Measurements from ENCODE around the gene PRDM15.

The PRDM15 gene

DNA sequence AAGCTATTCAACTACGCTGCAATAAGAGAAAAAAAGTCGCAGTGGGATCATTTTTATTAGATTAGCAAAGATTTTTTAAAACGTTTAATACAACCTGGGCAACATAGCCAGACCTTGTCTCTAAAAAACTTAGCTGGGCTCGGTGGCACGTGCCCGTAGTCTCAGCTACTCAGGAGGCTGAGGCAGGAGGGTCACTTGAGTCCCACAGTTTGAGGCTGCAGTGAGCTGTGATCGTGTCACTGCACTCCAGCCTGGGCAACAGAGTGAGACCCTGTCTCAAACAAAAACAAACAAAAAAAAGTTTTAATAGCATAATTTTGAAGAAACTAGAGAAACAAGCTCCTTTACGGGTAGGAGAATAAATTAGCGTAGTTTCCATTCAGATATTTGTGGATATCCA lies 1.0 kb upstream of the PRDM15 start:
- Mint-ChIP-seq H3K4me1 (peaks cover 17% of the 10 kb centered on the region), H3K4me3 (peak overlapping the region; percentile 92 to 98 (median 92)), H3K36me3 (ENCODE audit: low read depth) (no peaks in the 10 kb centered on the region), H3K27ac (peak overlapping the region; percentile 95 to 99 (median 96)), H3K9me3 (no peaks in the 10 kb centered on the region), H3K27me3 (ENCODE audit: low read depth) (no peaks in the 10 kb centered on the region)
- TF ChIP-seq, protein P1, sequence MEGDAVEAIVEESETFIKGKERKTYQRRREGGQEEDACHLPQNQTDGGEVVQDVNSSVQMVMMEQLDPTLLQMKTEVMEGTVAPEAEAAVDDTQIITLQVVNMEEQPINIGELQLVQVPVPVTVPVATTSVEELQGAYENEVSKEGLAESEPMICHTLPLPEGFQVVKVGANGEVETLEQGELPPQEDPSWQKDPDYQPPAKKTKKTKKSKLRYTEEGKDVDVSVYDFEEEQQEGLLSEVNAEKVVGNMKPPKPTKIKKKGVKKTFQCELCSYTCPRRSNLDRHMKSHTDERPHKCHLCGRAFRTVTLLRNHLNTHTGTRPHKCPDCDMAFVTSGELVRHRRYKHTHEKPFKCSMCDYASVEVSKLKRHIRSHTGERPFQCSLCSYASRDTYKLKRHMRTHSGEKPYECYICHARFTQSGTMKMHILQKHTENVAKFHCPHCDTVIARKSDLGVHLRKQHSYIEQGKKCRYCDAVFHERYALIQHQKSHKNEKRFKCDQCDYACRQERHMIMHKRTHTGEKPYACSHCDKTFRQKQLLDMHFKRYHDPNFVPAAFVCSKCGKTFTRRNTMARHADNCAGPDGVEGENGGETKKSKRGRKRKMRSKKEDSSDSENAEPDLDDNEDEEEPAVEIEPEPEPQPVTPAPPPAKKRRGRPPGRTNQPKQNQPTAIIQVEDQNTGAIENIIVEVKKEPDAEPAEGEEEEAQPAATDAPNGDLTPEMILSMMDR (IDR thresholded peaks at IDR 0.05; ENCODE audit: unreplicated experiment in 3 of 3): no peak

DNA sequence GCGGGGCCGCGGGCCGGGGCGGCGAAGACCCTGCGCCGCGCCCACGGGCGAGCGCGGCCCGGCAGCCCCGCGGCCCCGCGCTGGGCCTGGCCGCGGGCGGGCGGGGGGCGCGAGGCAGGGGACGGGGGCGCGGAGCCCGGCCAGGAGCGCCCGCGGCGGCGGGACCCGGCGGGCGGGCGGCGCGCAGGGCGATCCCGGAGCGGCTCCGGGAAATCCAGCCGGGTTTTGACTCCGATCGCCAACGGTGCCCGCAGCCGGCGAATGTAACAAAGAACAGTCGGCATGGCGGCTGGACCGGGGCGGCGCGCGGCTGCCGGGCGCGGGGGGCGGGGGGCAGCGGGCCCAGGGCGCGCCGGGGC lies 334 bp downstream of the PRDM15 start:
- Mint-ChIP-seq H3K4me1 (peaks cover 19% of the 10 kb centered on the region), H3K27me3 (ENCODE audit: low read depth) (no peaks in the 10 kb centered on the region), H3K9me3 (no peaks in the 10 kb centered on the region), H3K36me3 (ENCODE audit: low read depth) (no peaks in the 10 kb centered on the region), H3K27ac (peak overlapping the region in 1 of 3 experiments; percentile 9), H3K4me3 (peak overlapping the region; percentile 49 to 65 (median 60))
- TF ChIP-seq, protein P1 (IDR thresholded peaks at IDR 0.05; ENCODE audit: unreplicated experiment in 3 of 3): no peak

DNA sequence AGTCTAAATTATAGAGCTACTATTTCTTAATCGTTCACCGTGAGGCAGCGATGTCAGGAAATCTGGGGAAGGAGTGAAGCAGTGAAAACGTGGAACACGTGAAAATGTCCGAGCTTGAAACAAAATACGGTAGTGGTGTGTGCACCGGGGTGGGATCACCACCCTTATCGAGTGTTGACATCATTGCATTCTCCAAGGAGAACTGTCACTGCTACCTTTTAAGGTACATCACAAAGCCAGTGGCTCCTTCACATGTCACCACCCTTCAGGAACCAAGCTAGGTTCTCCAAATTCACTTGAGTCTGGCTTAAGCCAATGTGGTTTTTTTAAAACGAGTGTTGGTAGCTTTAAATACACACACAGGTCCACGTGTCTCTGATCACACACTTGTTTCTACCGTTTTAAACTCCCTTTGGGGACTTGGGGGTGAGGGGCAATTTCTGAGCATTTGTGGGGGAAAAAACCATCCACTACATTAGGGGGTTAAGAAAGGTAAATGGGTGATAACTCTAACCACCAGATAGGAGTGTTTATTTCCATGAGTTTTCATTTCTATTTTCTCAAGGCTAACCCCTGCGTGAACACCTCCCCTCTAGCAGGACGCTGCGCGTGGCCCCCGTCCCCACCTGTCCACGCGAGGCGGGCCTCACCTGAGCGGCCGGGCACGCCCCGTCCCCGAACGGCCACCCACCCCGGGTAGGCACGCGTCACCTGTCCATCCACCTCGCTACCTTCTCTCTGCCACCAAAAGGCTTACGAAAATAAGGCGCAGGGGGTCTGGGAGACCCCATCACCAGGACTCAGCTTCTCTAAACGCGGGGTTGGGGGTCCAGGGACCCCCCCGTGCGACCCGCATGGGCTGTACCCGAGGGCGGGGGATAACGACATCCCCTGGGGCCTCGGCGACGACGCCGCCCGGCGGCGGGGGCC lies 978 bp downstream of the PRDM15 start:
- H3K27me3 Mint-ChIP-seq (ENCODE audit: low read depth): no peaks in the 10 kb centered on the region
- H3K4me3 Mint-ChIP-seq: peak overlapping the region; percentile 87 to 98 (median 96)
- no peaks in the 10 kb centered on the region for H3K9me3 Mint-ChIP-seq
- TF ChIP-seq, protein P1 (IDR thresholded peaks at IDR 0.05; ENCODE audit: unreplicated experiment in 3 of 3): no peak
- no peaks in the 10 kb centered on the region for H3K36me3 Mint-ChIP-seq (ENCODE audit: low read depth)
- peaks cover 19% of the 10 kb centered on the region for H3K4me1 Mint-ChIP-seq
- peak overlapping the region; percentile 93 to 98 (median 94) for H3K27ac Mint-ChIP-seq

DNA sequence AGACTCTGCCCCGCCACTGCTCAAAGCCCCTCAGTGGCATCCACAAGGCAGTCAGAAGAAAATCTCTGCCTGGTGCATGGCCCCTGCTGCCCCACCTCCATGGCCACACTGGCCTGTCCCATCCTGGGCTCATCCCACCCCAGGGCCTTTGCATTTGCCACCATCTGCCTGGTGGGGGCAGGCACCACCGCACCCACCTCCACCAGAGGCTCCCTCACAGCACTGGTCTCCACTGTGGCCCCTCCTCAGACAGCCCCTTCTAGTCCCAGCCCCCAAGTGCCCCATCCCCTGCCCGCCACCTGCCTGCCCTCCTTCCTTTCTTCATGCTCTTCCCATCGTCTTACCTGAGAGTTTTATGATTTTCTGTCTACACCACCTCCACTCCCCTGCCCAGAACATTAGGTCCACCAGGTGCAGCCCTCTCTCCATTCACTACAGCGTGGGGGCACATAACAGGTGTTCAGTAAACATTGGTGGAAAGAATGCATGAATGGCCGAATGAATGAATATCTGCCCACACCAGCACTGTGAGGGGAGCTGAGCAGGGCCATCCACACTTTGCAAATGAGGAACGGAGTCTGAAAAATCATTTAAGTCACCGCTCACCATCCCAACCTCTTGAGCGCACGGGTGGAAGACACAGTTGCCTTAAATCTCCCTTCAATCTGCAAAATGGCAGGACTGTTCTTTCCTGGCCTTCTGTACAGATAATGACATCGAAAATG lies 2.1 kb downstream of the PRDM15 start:
- H3K4me3 Mint-ChIP-seq: peak overlapping the region; percentile 87 to 98 (median 96)
- H3K4me1 Mint-ChIP-seq: peaks cover 19% of the 10 kb centered on the region
- no peaks in the 10 kb centered on the region for H3K27me3 Mint-ChIP-seq (ENCODE audit: low read depth)
- no peaks in the 10 kb centered on the region for H3K36me3 Mint-ChIP-seq (ENCODE audit: low read depth)
- no peaks in the 10 kb centered on the region for H3K9me3 Mint-ChIP-seq
- TF ChIP-seq, protein P1 (IDR thresholded peaks at IDR 0.05; ENCODE audit: unreplicated experiment in 3 of 3): no peak
- H3K27ac Mint-ChIP-seq: peak overlapping the region in 2 of 3 experiments; percentile 93 to 98

DNA sequence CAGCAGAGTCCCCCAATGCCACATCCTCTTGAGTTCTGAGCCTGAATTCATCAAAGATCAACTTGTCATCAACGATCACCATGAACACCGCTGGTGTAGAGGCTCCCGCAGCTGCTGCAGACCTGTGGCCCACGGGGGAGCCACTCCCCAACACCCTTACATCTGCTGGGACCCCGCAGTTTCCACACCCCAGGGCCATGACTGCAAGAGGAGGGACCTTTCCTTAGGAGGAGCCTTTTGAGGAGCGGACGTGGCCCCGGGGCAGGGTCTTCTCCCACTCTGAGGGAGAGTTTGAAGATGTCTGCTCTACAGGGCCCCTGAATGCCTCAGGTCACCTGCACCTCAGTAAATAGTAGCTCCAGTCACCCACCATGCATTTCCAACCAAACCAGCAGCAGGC lies 2.7 kb downstream of the PRDM15 start:
- no peaks in the 10 kb centered on the region for H3K36me3 Mint-ChIP-seq (ENCODE audit: low read depth)
- H3K4me3 Mint-ChIP-seq: peak overlapping the region; percentile 87 to 98 (median 96)
- peaks cover 19% of the 10 kb centered on the region for H3K4me1 Mint-ChIP-seq
- TF ChIP-seq, protein P1 (IDR thresholded peaks at IDR 0.05; ENCODE audit: unreplicated experiment in 3 of 3): no peak
- no peaks in the 10 kb centered on the region for H3K27me3 Mint-ChIP-seq (ENCODE audit: low read depth)
- no peak overlapping the region for H3K27ac Mint-ChIP-seq
- no peaks in the 10 kb centered on the region for H3K9me3 Mint-ChIP-seq

Data from nephron (organoid).